ENCODE data around the gene NLGN3.

The NLGN3 gene

GRCh38 chrX:71169586-71169985 is 24.9 kb downstream of the NLGN3 start:
- no peak for DNase-seq (ENCODE audit: insufficient read length, low spot score)
- no peak for FAIRE-seq
- TF ChIP-seq CTCF (IDR thresholded peaks at IDR 0.05; ENCODE audit: insufficient read depth, missing control alignments) = no peak

GRCh38 chrX:71170660-71171059 is 26.0 kb downstream of the NLGN3 start:
- no peak for TF ChIP-seq CTCF (IDR thresholded peaks at IDR 0.05; ENCODE audit: insufficient read depth, missing control alignments)
- FAIRE-seq = no peak
- no peak for DNase-seq (ENCODE audit: insufficient read length, low spot score)

GRCh38 chrX:71171110-71171801 is 26.6 kb downstream of the NLGN3 start:
- DNase-seq (ENCODE audit: insufficient read length, low spot score) (no peak), FAIRE-seq (no peak)
- no peak for TF ChIP-seq CTCF (IDR thresholded peaks at IDR 0.05; ENCODE audit: insufficient read depth, missing control alignments)

GRCh38 chrX:71173440-71173839 is 28.8 kb downstream of the NLGN3 start:
- DNase-seq (ENCODE audit: insufficient read length, low spot score) = no peak
- FAIRE-seq = no peak

GRCh38 chrX:71174795-71175194 is 30.2 kb downstream of the NLGN3 start:
- FAIRE-seq (no peak), DNase-seq (ENCODE audit: insufficient read length, low spot score) (no peak)
- TF ChIP-seq CTCF (IDR thresholded peaks at IDR 0.05; ENCODE audit: insufficient read depth, missing control alignments) = no peak

More at GRCh38 chrX:71173440-71173839, 28.8 kb downstream of the NLGN3 start:
- TF ChIP-seq CTCF (IDR thresholded peaks at IDR 0.05; ENCODE audit: insufficient read depth, missing control alignments) = no peak

- DNase-seq (ENCODE audit: insufficient read length, low spot score) (no peak), FAIRE-seq (no peak)
- TF ChIP-seq CTCF (IDR thresholded peaks at IDR 0.05; ENCODE audit: insufficient read depth, missing control alignments) = no peak
These were observed 30.9 kb downstream of the NLGN3 start for GRCh38 chrX:71175531-71175930.

- DNase-seq (ENCODE audit: insufficient read length, low spot score) = no peak
- no peak for TF ChIP-seq CTCF (IDR thresholded peaks at IDR 0.05; ENCODE audit: insufficient read depth, missing control alignments)
- FAIRE-seq = no peak
These were observed 32.7 kb downstream of the NLGN3 start for GRCh38 chrX:71177327-71177726.

All from D721Med (cell line).